Measurements from ENCODE around the gene PTPN6.

DNA sequence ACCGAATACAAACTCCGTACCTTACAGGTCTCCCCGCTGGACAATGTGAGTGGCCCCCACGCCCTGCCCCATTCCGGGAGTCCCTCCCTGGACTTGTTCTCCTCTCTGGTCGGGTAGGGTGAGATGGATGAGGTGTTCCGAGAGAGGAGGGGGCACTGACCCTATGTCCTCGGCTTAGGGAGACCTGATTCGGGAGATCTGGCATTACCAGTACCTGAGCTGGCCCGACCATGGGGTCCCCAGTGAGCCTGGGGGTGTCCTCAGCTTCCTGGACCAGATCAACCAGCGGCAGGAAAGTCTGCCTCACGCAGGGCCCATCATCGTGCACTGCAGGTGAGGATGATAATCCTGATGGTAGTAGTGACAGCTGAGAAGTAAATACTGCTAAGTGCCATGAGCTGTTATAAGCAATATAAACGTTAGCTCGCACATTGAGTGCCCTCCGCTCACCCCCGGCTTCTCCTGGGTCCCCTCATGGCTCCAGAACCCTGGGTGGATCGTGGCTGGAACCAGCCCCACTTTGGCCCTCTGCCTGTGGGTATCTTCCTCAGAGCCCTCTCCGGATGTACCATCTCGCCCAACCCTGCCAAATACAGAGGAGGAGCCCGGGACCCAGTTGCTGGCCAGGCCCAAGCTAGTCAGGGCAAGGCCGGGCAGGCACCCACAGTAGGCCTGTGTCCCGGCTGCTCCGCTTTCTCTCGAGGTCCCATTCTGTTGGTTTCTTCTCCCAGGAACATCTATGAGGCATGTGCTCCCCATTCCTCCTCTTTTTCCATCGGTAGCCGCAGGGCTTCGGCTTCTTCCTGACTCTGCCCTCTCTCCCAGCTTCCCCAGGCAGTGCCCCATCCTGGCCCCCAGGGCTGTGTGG, 6.8 kb downstream of the PTPN6 start:
- TF ChIP-seq, protein P1, sequence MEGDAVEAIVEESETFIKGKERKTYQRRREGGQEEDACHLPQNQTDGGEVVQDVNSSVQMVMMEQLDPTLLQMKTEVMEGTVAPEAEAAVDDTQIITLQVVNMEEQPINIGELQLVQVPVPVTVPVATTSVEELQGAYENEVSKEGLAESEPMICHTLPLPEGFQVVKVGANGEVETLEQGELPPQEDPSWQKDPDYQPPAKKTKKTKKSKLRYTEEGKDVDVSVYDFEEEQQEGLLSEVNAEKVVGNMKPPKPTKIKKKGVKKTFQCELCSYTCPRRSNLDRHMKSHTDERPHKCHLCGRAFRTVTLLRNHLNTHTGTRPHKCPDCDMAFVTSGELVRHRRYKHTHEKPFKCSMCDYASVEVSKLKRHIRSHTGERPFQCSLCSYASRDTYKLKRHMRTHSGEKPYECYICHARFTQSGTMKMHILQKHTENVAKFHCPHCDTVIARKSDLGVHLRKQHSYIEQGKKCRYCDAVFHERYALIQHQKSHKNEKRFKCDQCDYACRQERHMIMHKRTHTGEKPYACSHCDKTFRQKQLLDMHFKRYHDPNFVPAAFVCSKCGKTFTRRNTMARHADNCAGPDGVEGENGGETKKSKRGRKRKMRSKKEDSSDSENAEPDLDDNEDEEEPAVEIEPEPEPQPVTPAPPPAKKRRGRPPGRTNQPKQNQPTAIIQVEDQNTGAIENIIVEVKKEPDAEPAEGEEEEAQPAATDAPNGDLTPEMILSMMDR (IDR thresholded peaks at IDR 0.05; ENCODE audit: low read length), result no peak
- no peak for TF ChIP-seq EZH2 (optimal IDR thresholded peaks at IDR 0.05; ENCODE audit: low read depth, low read length)
- no peak for TF ChIP-seq EZH2phosphoT487 (IDR thresholded peaks at IDR 0.05; ENCODE audit: low read length)
